ENCODE measurements around the gene NKAIN2. TPM values are rescaled to one million over a fixed set of nuclear protein-coding genes. Genes with fewer than 3 reads are reported as not detected.

NKAIN2 gene
- total RNA-seq, 1 donor from 2014 or later: 0.56 TPM

GRCh38 chr6:124742971-124743370, 939.3 kb downstream of the NKAIN2 start:
- no peak for TF ChIP-seq CTCF (IDR thresholded peaks at IDR 0.05; ENCODE audit: partially characterized antibody, unreplicated experiment)
- no peaks in the 10 kb centered on the region for H3K9me3 Mint-ChIP-seq (ENCODE audit: unreplicated experiment)
- H3K27me3 Mint-ChIP-seq (ENCODE audit: unreplicated experiment): no peaks in the 10 kb centered on the region

GRCh38 chr6:124743420-124743819, 939.8 kb downstream of the NKAIN2 start:
- Mint-ChIP-seq H3K27ac (ENCODE audit: unreplicated experiment) (no peak overlapping the region), H3K4me3 (ENCODE audit: unreplicated experiment) (no peak overlapping the region), H3K27me3 (ENCODE audit: unreplicated experiment) (no peaks in the 10 kb centered on the region), H3K36me3 (ENCODE audit: unreplicated experiment) (no peaks in the 10 kb centered on the region), H3K4me1 (ENCODE audit: low read depth, unreplicated experiment) (no peaks in the 10 kb centered on the region), H3K9me3 (ENCODE audit: unreplicated experiment) (no peaks in the 10 kb centered on the region)
- no peak for TF ChIP-seq CTCF (IDR thresholded peaks at IDR 0.05; ENCODE audit: partially characterized antibody, unreplicated experiment)
- no peak for DNase-seq

More at GRCh38 chr6:124742971-124743370, 939.3 kb downstream of the NKAIN2 start:
- H3K36me3 Mint-ChIP-seq (ENCODE audit: unreplicated experiment): no peaks in the 10 kb centered on the region
- no peak overlapping the region for H3K4me3 Mint-ChIP-seq (ENCODE audit: unreplicated experiment)
- no peak for DNase-seq
- H3K27ac Mint-ChIP-seq (ENCODE audit: unreplicated experiment): no peak overlapping the region
- H3K4me1 Mint-ChIP-seq (ENCODE audit: low read depth, unreplicated experiment): no peaks in the 10 kb centered on the region

GRCh38 chr6:124747349-124747748, 943.7 kb downstream of the NKAIN2 start:
- H3K27ac Mint-ChIP-seq (ENCODE audit: unreplicated experiment): no peak overlapping the region
- no peaks in the 10 kb centered on the region for H3K4me1 Mint-ChIP-seq (ENCODE audit: low read depth, unreplicated experiment)
- no peaks in the 10 kb centered on the region for H3K36me3 Mint-ChIP-seq (ENCODE audit: unreplicated experiment)
- H3K9me3 Mint-ChIP-seq (ENCODE audit: unreplicated experiment): no peaks in the 10 kb centered on the region
- no peak for TF ChIP-seq CTCF (IDR thresholded peaks at IDR 0.05; ENCODE audit: partially characterized antibody, unreplicated experiment)
- no peak overlapping the region for H3K4me3 Mint-ChIP-seq (ENCODE audit: unreplicated experiment)
- DNase-seq: no peak
- H3K27me3 Mint-ChIP-seq (ENCODE audit: unreplicated experiment): no peaks in the 10 kb centered on the region

GRCh38 chr6:124748778-124749177, 945.1 kb downstream of the NKAIN2 start:
- Mint-ChIP-seq H3K9me3 (ENCODE audit: unreplicated experiment) (no peaks in the 10 kb centered on the region), H3K4me3 (ENCODE audit: unreplicated experiment) (no peak overlapping the region), H3K27me3 (ENCODE audit: unreplicated experiment) (no peaks in the 10 kb centered on the region), H3K4me1 (ENCODE audit: low read depth, unreplicated experiment) (no peaks in the 10 kb centered on the region), H3K27ac (ENCODE audit: unreplicated experiment) (no peak overlapping the region), H3K36me3 (ENCODE audit: unreplicated experiment) (no peaks in the 10 kb centered on the region)
- no peak for TF ChIP-seq CTCF (IDR thresholded peaks at IDR 0.05; ENCODE audit: partially characterized antibody, unreplicated experiment)
- no peak for DNase-seq

GRCh38 chr6:124753001-124753400, 949.3 kb downstream of the NKAIN2 start:
- no peaks in the 10 kb centered on the region for H3K27me3 Mint-ChIP-seq (ENCODE audit: unreplicated experiment)
- no peak overlapping the region for H3K27ac Mint-ChIP-seq (ENCODE audit: unreplicated experiment)
- no peak for TF ChIP-seq CTCF (IDR thresholded peaks at IDR 0.05; ENCODE audit: partially characterized antibody, unreplicated experiment)
- H3K4me1 Mint-ChIP-seq (ENCODE audit: low read depth, unreplicated experiment): no peaks in the 10 kb centered on the region
- H3K4me3 Mint-ChIP-seq (ENCODE audit: unreplicated experiment): no peak overlapping the region
- no peaks in the 10 kb centered on the region for H3K36me3 Mint-ChIP-seq (ENCODE audit: unreplicated experiment)
- no peak for DNase-seq
- H3K9me3 Mint-ChIP-seq (ENCODE audit: unreplicated experiment): no peaks in the 10 kb centered on the region

Measured in glutamatergic neuron (in vitro differentiated cells).